AG09319 (cell line): ENCODE measurements around the gene HTT.

ENCODE experiments used
- DNase-seq: peaks from one replicate; pipeline ENCODE4 v3.0.0-alpha.2; 2010; ENCODE audit warnings: low read depth; ENCODE audit errors: extremely low read depth
- CTCF ChIP-seq: IDR thresholded peaks from 2 replicates; pipeline ENCODE4 v1.5.1; 2011; ENCODE audit warnings: low read depth, mild to moderate bottlenecking, inconsistent platforms, low read length, moderate library complexity

Gene HTT

GRCh38 chr4:3073158-3074077 is 1.1 kb upstream of the HTT start:
- no peak for DNase-seq
- peak; percentile 22 for TF ChIP-seq CTCF

- no peak for DNase-seq
These were observed 568 bp downstream of the HTT start for GRCh38 chr4:3074846-3075651.

GRCh38 chr4:3075652-3075981 is 1.1 kb downstream of the HTT start:
- TF ChIP-seq CTCF = no peak
- DNase-seq = no peak

More at GRCh38 chr4:3074846-3075651, 568 bp downstream of the HTT start:
- TF ChIP-seq CTCF = no peak

- DNase-seq = no peak
These were observed 3.3 kb downstream of the HTT start for GRCh38 chr4:3077796-3078195.

GRCh38 chr4:3079694-3080123 is 5.2 kb downstream of the HTT start:
- DNase-seq = no peak
- TF ChIP-seq CTCF = no peak

More at GRCh38 chr4:3077796-3078195, 3.3 kb downstream of the HTT start:
- no peak for TF ChIP-seq CTCF

- no peak for DNase-seq
- no peak for TF ChIP-seq CTCF
These were observed 8.5 kb downstream of the HTT start for GRCh38 chr4:3082925-3083515.
